A673 (cell line): ENCODE results near the gene USP17L26.
"Not testable (repeated sequence)": the region's sequence is repeated elsewhere in the genome, so short reads cannot be mapped to it uniquely, and the experiment has no call there.

Experiments used
- EZH2 ChIP-seq: fragments of 200-600 bp; sonication (generic); IDR thresholded peaks from 2 replicates; pipeline ENCODE4 v1.6.1; 2017; ENCODE audit warnings: borderline replicate concordance, low read depth, mild to moderate bottlenecking, mixed read lengths, antibody characterized with exemption, low read length; ENCODE audit not compliant: poor library complexity, severe bottlenecking
- TF ChIP-seq, protein P1 (sequence below): fragments of 300-800, 200-600 bp; sonication (generic); conservative IDR thresholded peaks from 2 replicates; pipeline ENCODE4 v1.5.1; 2017; ENCODE audit warnings: low read depth, mild to moderate bottlenecking, antibody characterized with exemption, low read length, moderate library complexity, mixed read lengths

DNA sequence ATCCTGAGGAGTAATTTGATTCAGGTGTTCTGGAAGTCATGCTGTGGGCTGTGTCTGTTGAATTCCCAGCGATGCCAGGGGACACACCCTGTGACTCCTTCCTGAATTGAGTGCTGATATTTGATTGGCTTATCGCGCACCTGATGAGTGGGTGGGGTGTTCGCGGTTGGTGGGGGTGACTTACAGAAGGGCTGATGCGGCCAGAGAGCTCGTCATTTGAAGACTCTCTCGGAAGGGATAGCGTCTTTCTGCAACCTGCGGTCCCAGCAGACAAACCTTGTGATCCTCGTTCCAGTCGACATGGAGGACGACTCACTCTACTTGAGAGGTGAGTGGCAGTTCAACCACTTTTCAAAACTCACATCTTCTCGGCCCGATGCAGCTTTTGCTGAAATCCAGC is 4.8 kb upstream of the USP17L26 start, which contains the start of gene USP17L25:
- TF ChIP-seq, protein P1, sequence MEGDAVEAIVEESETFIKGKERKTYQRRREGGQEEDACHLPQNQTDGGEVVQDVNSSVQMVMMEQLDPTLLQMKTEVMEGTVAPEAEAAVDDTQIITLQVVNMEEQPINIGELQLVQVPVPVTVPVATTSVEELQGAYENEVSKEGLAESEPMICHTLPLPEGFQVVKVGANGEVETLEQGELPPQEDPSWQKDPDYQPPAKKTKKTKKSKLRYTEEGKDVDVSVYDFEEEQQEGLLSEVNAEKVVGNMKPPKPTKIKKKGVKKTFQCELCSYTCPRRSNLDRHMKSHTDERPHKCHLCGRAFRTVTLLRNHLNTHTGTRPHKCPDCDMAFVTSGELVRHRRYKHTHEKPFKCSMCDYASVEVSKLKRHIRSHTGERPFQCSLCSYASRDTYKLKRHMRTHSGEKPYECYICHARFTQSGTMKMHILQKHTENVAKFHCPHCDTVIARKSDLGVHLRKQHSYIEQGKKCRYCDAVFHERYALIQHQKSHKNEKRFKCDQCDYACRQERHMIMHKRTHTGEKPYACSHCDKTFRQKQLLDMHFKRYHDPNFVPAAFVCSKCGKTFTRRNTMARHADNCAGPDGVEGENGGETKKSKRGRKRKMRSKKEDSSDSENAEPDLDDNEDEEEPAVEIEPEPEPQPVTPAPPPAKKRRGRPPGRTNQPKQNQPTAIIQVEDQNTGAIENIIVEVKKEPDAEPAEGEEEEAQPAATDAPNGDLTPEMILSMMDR: not testable (repeated sequence)
- TF ChIP-seq EZH2: not testable (repeated sequence)
